ENCODE measurements around the gene MTCH1.

DNA sequence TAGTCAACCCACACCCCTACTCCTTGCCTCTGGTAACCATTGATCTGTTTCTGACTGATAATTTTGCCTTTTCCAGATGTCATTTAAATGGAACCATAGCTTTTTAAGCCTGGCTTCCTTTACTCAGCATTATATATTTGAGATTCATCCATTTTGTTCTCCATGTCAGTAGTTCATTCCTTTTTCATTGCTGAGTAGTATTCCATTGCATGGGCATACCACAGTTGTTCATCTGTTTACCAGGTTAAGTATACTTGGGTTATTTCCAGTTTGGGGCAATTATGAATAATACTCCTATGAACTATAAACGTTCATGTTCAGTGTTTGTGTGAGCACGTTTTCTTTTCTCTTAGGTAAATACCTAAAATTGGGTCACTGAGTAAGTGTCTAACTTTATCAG is 44.6 kb upstream of the MTCH1 start:
- TF ChIP-seq, protein P1, sequence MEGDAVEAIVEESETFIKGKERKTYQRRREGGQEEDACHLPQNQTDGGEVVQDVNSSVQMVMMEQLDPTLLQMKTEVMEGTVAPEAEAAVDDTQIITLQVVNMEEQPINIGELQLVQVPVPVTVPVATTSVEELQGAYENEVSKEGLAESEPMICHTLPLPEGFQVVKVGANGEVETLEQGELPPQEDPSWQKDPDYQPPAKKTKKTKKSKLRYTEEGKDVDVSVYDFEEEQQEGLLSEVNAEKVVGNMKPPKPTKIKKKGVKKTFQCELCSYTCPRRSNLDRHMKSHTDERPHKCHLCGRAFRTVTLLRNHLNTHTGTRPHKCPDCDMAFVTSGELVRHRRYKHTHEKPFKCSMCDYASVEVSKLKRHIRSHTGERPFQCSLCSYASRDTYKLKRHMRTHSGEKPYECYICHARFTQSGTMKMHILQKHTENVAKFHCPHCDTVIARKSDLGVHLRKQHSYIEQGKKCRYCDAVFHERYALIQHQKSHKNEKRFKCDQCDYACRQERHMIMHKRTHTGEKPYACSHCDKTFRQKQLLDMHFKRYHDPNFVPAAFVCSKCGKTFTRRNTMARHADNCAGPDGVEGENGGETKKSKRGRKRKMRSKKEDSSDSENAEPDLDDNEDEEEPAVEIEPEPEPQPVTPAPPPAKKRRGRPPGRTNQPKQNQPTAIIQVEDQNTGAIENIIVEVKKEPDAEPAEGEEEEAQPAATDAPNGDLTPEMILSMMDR (IDR thresholded peaks at IDR 0.05): no peak
- TF ChIP-seq EZH2phosphoT487 (IDR thresholded peaks at IDR 0.05) (no peak), EZH2 (IDR thresholded peaks at IDR 0.05) (no peak)
